Endothelial cell of umbilical vein (primary cell): ENCODE measurements around the gene SLC47A1. TPM values are rescaled to one million over a fixed set of nuclear protein-coding genes. Genes with fewer than 3 reads are reported as not detected.

Source experiments
- BruUV-seq: library from RNA; stranded (reverse); fragments of 400-500 nt; replicated peaks from 2 replicates; lab custom pipeline; 2021; lab: Mats Ljungman, UMichigan
- CTCF ChIA-PET: fragments of 300-600, 350-600 bp; sonication (Branson Sonifier 250); formaldehyde crosslinking; loops from one replicate; lab custom pipeline; 2021; ENCODE audit warnings: antibody characterized with exemption, inconsistent platforms; lab: Charles Lee
- POLR2A ChIA-PET: fragments of 300-600, 350-600 bp; sonication (Branson Sonifier 250); formaldehyde crosslinking; loops from one replicate; lab custom pipeline; 2021; ENCODE audit warnings: antibody characterized with exemption, inconsistent platforms; lab: Charles Lee
- DNase-seq: peaks from one replicate; pipeline ENCODE4 v3.0.0-alpha.2; 2011; ENCODE audit warnings: low read depth, low spot score
- FAIRE-seq: peaks from 2 replicates; lab custom pipeline; 2011; peaks lifted over from hg19 to GRCh38; lab: Jason Lieb, UNC
- H2AFZ ChIP-seq: 2 replicates; pipeline ENCODE4 v1.6.0; 2012; ENCODE audit warnings: low read depth, low read length, control low read depth, inconsistent platforms
- H3K27ac ChIP-seq: 2 replicates; pipeline ENCODE4 v1.5.1; 2011; ENCODE audit warnings: low read depth, mild to moderate bottlenecking, control low read depth, low read length, moderate library complexity; ENCODE audit not compliant: insufficient read depth
- H3K27me3 ChIP-seq, 2 experiments: 2 replicates each; pipeline versions ENCODE4 v1.6.0 to v1.6.1; 2011; ENCODE audit warnings: low read length in 2 of 2, mixed read lengths in 1 of 2; ENCODE audit not compliant: control insufficient read depth in 2 of 2, insufficient read depth in 2 of 2
- H3K36me3 ChIP-seq, 2 experiments: 2 replicates in 1 of 2; 3 replicates in 1 of 2; pipeline ENCODE4 v1.5.1; 2011; ENCODE audit warnings: low read length in 2 of 2, mild to moderate bottlenecking in 1 of 2, moderate library complexity in 1 of 2; ENCODE audit not compliant: control insufficient read depth in 2 of 2, insufficient read depth in 2 of 2; ENCODE audit errors: extremely low read depth in 1 of 2
- H3K4me1 ChIP-seq: 3 replicates; pipeline ENCODE4 v1.5.1; 2011; ENCODE audit warnings: mild to moderate bottlenecking, low read length; ENCODE audit not compliant: control insufficient read depth, insufficient read depth; ENCODE audit errors: extremely low read depth
- H3K4me2 ChIP-seq: 2 replicates; pipeline ENCODE4 v1.6.1; 2011; ENCODE audit warnings: low read length, control low read depth, mixed read lengths; ENCODE audit not compliant: insufficient read depth
- H3K4me3 ChIP-seq, 3 experiments: fragments of 200-600 bp in 1 of 3; sonication (generic), shearing (Covaris generic) in 1 of 3; replicated peaks in 1 of 3; 2 replicates each; pipeline ENCODE4 v1.5.1; 2011 to 2016; ENCODE audit warnings: control low read depth in 3 of 3, low read length in 3 of 3, mild to moderate bottlenecking in 2 of 3, inconsistent platforms in 1 of 3, low read depth in 1 of 3, moderate library complexity in 1 of 3; ENCODE audit not compliant: insufficient read depth in 1 of 3
- H3K79me2 ChIP-seq: 2 replicates; pipeline ENCODE4 v1.6.0; 2012; ENCODE audit warnings: low read length, inconsistent platforms; ENCODE audit not compliant: control insufficient read depth, insufficient read depth
- H3K9ac ChIP-seq: replicated peaks from 2 replicates; pipeline ENCODE3; 2011; ENCODE audit warnings: low read length, control low read depth; ENCODE audit not compliant: insufficient read depth; ENCODE audit errors: extremely low read depth
- H3K9me1 ChIP-seq: replicated peaks from 3 replicates; pipeline ENCODE4 v1.6.0; 2011; ENCODE audit warnings: mild to moderate bottlenecking, low read length; ENCODE audit not compliant: control insufficient read depth, insufficient read depth; ENCODE audit errors: extremely low read depth
- H3K9me3 ChIP-seq: replicated peaks from 2 replicates; pipeline ENCODE4 v1.5.1; 2012; ENCODE audit warnings: low read length, inconsistent platforms; ENCODE audit not compliant: control insufficient read depth, insufficient read depth
- H4K20me1 ChIP-seq: replicated peaks from 2 replicates; pipeline ENCODE3; 2011; ENCODE audit warnings: mild to moderate bottlenecking, low read length; ENCODE audit not compliant: control insufficient read depth, insufficient read depth; ENCODE audit errors: extremely low read depth
- CTCF ChIP-seq, 2 donors: IDR thresholded peaks; 1 replicate in 1 of 2; 2 replicates in 1 of 2; pipeline ENCODE4 v1.5.1; 2011; ENCODE audit warnings: low read length in 2 of 2, mild to moderate bottlenecking in 2 of 2, moderate library complexity in 2 of 2, control low read depth in 1 of 2, inconsistent platforms in 1 of 2, low read depth in 1 of 2; ENCODE audit not compliant: insufficient read depth in 1 of 2; ENCODE audit errors: extremely low read depth in 1 of 2
- EZH2 ChIP-seq: IDR thresholded peaks from 2 replicates; pipeline ENCODE4 v1.6.1; 2012; ENCODE audit warnings: borderline replicate concordance, low read depth, mild to moderate bottlenecking, moderate library complexity, low read length, inconsistent platforms; ENCODE audit not compliant: severe bottlenecking
- FOS ChIP-seq: IDR thresholded peaks from 2 replicates; pipeline ENCODE4 v1.6.1; 2011; ENCODE audit warnings: mild to moderate bottlenecking, low read length, moderate library complexity, borderline replicate concordance; ENCODE audit not compliant: insufficient read depth
- GATA2 ChIP-seq: IDR thresholded peaks from 2 replicates; pipeline ENCODE4 v1.7.0; 2011; ENCODE audit warnings: low read depth, mild to moderate bottlenecking, moderate library complexity, mixed read lengths, low read length; ENCODE audit not compliant: insufficient read length, insufficient read depth
- MAX ChIP-seq: IDR thresholded peaks from 2 replicates; pipeline ENCODE4 v1.6.1; 2011; ENCODE audit not compliant: insufficient read depth, insufficient read length
- dilution Hi-C: fragments of 300-500 bp; cut with MboI; formaldehyde crosslinking; loops from one replicate; pipeline ENCODE4 v1.15.0; 2019; ENCODE audit warnings: low sequenced_read_pairs; ENCODE audit not compliant: extremely low pct_ligation_motif_present
- intact Hi-C: fragments of 100-400 bp; cut with micrococcal nuclease; formaldehyde crosslinking; loops from one replicate; pipeline ENCODE4 v1.10.0; 2022
- polyA plus RNA-seq, 4 experiments: library from polyadenylated mRNA; depleted of rRNA in 3 of 4; stranded (reverse) in 3 of 4; unstranded in 1 of 4; fragments of >200 nt; gene quantifications; 2 replicates each; pipeline versions ENCODE4 v1.2.1 to v1.2.3, GENCODE V29; 2011 to 2012; ENCODE audit warnings: missing spikeins in 1 of 4
- total RNA-seq: library from RNA; stranded (reverse); gene quantifications from 2 replicates; pipeline ENCODE4 v1.2.3, GENCODE V29; 2021

The SLC47A1 gene
- total and polyA plus RNA-seq, 2 donors (not counting 3 experiments of a cell fraction or from before 2014, with no cell fraction given): 3.3 to 6.9 TPM

GRCh38 chr17:19567216-19568015 is 33.8 kb downstream of the SLC47A1 start:
- H3K27me3 ChIP-seq: no peaks in the 10 kb centered on the region
- CTCF ChIA-PET: interaction anchor here (0.8 to 1.4 kb wide), 2 partner anchors 9 to 11 kb away, joined by 3 to 4 read pairs; no protein-coding TSS in a partner anchor
- H3K27ac ChIP-seq: no peak overlapping the region
- no peak overlapping the region for H2AFZ ChIP-seq
- H3K4me1 ChIP-seq: no peaks in the 10 kb centered on the region
- H3K9me1 ChIP-seq: no peaks in the 10 kb centered on the region
- TF ChIP-seq EZH2 (no peak), GATA2 (no peak)
- DNase-seq: no peak
- intact Hi-C loops: no loop called here
- no peak overlapping the region for H3K9ac ChIP-seq
- no peaks in the 10 kb centered on the region for H3K79me2 ChIP-seq
- H3K4me3 ChIP-seq: no peak overlapping the region
- no peaks in the 10 kb centered on the region for H4K20me1 ChIP-seq
- H3K4me2 ChIP-seq: no peak overlapping the region
- POLR2A ChIA-PET: no interaction called here
- no peak for FAIRE-seq
- dilution Hi-C loops: no loop called here
- no peaks in the 10 kb centered on the region for H3K9me3 ChIP-seq
- BruUV-seq: no TSS peak
- H3K36me3 ChIP-seq: no peaks in the 10 kb centered on the region

GRCh38 chr17:19568016-19568350 is 34.3 kb downstream of the SLC47A1 start:
- POLR2A ChIA-PET: no interaction called here
- Histone ChIP-seq H3K9me3 (no peaks in the 10 kb centered on the region), H3K27me3 (no peaks in the 10 kb centered on the region), H3K4me3 (no peak overlapping the region), H3K4me2 (no peak overlapping the region), H3K9ac (no peak overlapping the region), H4K20me1 (no peaks in the 10 kb centered on the region), H2AFZ (no peak overlapping the region), H3K9me1 (no peaks in the 10 kb centered on the region), H3K36me3 (no peaks in the 10 kb centered on the region), H3K79me2 (no peaks in the 10 kb centered on the region), H3K27ac (no peak overlapping the region), H3K4me1 (no peaks in the 10 kb centered on the region)
- dilution Hi-C loops: no loop called here
- TF ChIP-seq GATA2 (no peak), CTCF (IDR thresholded peaks at IDR 0.05; ENCODE audit: extremely low read depth in 1 of 2, insufficient read depth in 1 of 2, low read depth in 1 of 2, low read length in 2 of 2) (no peak), FOS (no peak), MAX (no peak)
- no peak for FAIRE-seq
- BruUV-seq: no TSS peak
- no peak for DNase-seq
- intact Hi-C loops: no loop called here
- CTCF ChIA-PET: interaction anchor here (0.8 to 1.4 kb wide), 2 partner anchors 9 to 10 kb away, joined by 3 to 4 read pairs; no protein-coding TSS in a partner anchor
